Measurements from ENCODE around the gene AGTRAP.

AGTRAP gene

GRCh38 chr1:11740258-11741192, 4.6 kb downstream of the AGTRAP start:
- TF ChIP-seq CTCF (IDR thresholded peaks at IDR 0.05; ENCODE audit: control insufficient read depth, extremely low read depth, insufficient read depth): no peak
- DNase-seq (ENCODE audit: low read depth): no peak
- no peak overlapping the region for H3K4me3 ChIP-seq (ENCODE audit: low read depth, low read length)

- DNase-seq (ENCODE audit: low read depth): no peak
- H3K4me3 ChIP-seq (ENCODE audit: low read depth, low read length): no peak overlapping the region
- no peak for TF ChIP-seq CTCF (IDR thresholded peaks at IDR 0.05; ENCODE audit: control insufficient read depth, extremely low read depth, insufficient read depth)
These were observed 5.5 kb downstream of the AGTRAP start for GRCh38 chr1:11741482-11741881.

- no peak overlapping the region for H3K4me3 ChIP-seq (ENCODE audit: low read depth, low read length)
- TF ChIP-seq CTCF (IDR thresholded peaks at IDR 0.05; ENCODE audit: control insufficient read depth, extremely low read depth, insufficient read depth): no peak
- no peak for DNase-seq (ENCODE audit: low read depth)
These were observed 6.1 kb downstream of the AGTRAP start for GRCh38 chr1:11741919-11742558.

- TF ChIP-seq CTCF (IDR thresholded peaks at IDR 0.05; ENCODE audit: control insufficient read depth, extremely low read depth, insufficient read depth): no peak
- DNase-seq (ENCODE audit: low read depth): no peak
- H3K4me3 ChIP-seq (ENCODE audit: low read depth, low read length): no peak overlapping the region
These were observed 8.4 kb downstream of the AGTRAP start for GRCh38 chr1:11744287-11744686.

GRCh38 chr1:11746092-11746491, 10.2 kb downstream of the AGTRAP start:
- TF ChIP-seq CTCF (IDR thresholded peaks at IDR 0.05; ENCODE audit: control insufficient read depth, extremely low read depth, insufficient read depth): no peak
- no peak overlapping the region for H3K4me3 ChIP-seq (ENCODE audit: low read depth, low read length)
- no peak for DNase-seq (ENCODE audit: low read depth)

- DNase-seq (ENCODE audit: low read depth): no peak
- H3K4me3 ChIP-seq (ENCODE audit: low read depth, low read length): no peak overlapping the region
- no peak for TF ChIP-seq CTCF (IDR thresholded peaks at IDR 0.05; ENCODE audit: control insufficient read depth, extremely low read depth, insufficient read depth)
These were observed 11.0 kb downstream of the AGTRAP start for GRCh38 chr1:11746795-11747487.
